Smooth muscle cell (in vitro differentiated cells): ENCODE results near the gene TBC1D19. TPM values are rescaled to one million over a fixed set of nuclear protein-coding genes. Genes with fewer than 3 reads are reported as not detected.

Experiments used
- DNase-seq: peaks from one replicate; lab custom pipeline; 2025; ENCODE audit not compliant: unreplicated experiment; lab: John Stamatoyannopoulos, UW
- H2AFZ ChIP-seq: fragments of 200-600 bp; sonication (generic); 2 replicates; pipeline ENCODE4 v1.6.0; 2016; ENCODE audit warnings: antibody characterized with exemption, low read depth, mild to moderate bottlenecking
- H3F3A ChIP-seq: fragments of 200-600 bp; sonication (generic); 2 replicates; pipeline ENCODE4 v1.6.0; 2017; ENCODE audit warnings: antibody characterized with exemption, low read depth
- H3K27ac ChIP-seq: fragments of 200-600 bp; sonication (generic); 2 replicates; pipeline ENCODE4 v1.5.1; 2016; ENCODE audit warnings: low read depth, mild to moderate bottlenecking
- H3K27me3 ChIP-seq: fragments of 200-600 bp; sonication (generic); 2 replicates; pipeline ENCODE4 v1.6.1; 2016; ENCODE audit warnings: low read depth, mild to moderate bottlenecking
- H3K36me3 ChIP-seq: fragments of 200-600 bp; sonication (generic); 2 replicates; pipeline ENCODE4 v1.5.1; 2016; ENCODE audit warnings: low read depth
- H3K4me1 ChIP-seq: fragments of 200-600 bp; sonication (generic); 2 replicates; pipeline ENCODE4 v1.5.1; 2016; ENCODE audit warnings: low read depth
- H3K4me2 ChIP-seq: fragments of 200-600 bp; sonication (generic); 2 replicates; pipeline ENCODE4 v1.6.0; 2016; ENCODE audit warnings: mild to moderate bottlenecking
- H3K4me3 ChIP-seq: fragments of 200-600 bp; sonication (generic); 2 replicates; pipeline ENCODE4 v1.5.1; 2016; ENCODE audit warnings: mild to moderate bottlenecking
- H3K79me2 ChIP-seq: fragments of 200-600 bp; sonication (generic); 2 replicates; pipeline ENCODE4 v1.6.0; 2016; ENCODE audit warnings: low read depth, mild to moderate bottlenecking
- H3K9ac ChIP-seq: fragments of 200-600 bp; sonication (generic); 2 replicates; pipeline ENCODE4 v1.6.0; 2016; ENCODE audit warnings: low read depth
- H3K9me3 ChIP-seq: fragments of 200-600 bp; sonication (generic); replicated peaks from 2 replicates; pipeline ENCODE4 v1.5.1; 2016; ENCODE audit warnings: low read depth
- H4K20me1 ChIP-seq: fragments of 200-600 bp; sonication (generic); 2 replicates; pipeline ENCODE4 v1.6.0; 2016; ENCODE audit warnings: low read depth
- CTCF ChIP-seq: fragments of 200-600 bp; sonication (generic); IDR thresholded peaks from 2 replicates; pipeline ENCODE4 v1.5.1; 2017; ENCODE audit warnings: borderline replicate concordance, mild to moderate bottlenecking, antibody characterized with exemption; ENCODE audit not compliant: insufficient read depth, poor library complexity, severe bottlenecking
- WGBS: methylation state at CpG from one replicate; pipeline ENCODE4 v1.1.7; 2016; ENCODE audit warnings: low lambda C conversion rate; 5-methylcytosine and 5-hydroxymethylcytosine counted together
- polyA plus RNA-seq: library from polyadenylated mRNA; unstranded; fragments of >200 nt; fragmentation: Nextera tagmentation; extraction: Ambion mirVana; gene quantifications from 2 replicates; pipeline ENCODE4 v1.2.1, GENCODE V29; 2016
- total RNA-seq: library from RNA; depleted of rRNA; stranded (reverse); fragments of >200 nt; gene quantifications from 2 replicates; pipeline ENCODE4 v1.2.3, GENCODE V29; 2014

TBC1D19 gene
- total and polyA plus RNA-seq, 2 experiments from 2014 or later = 19.2 to 33.8 TPM

GRCh38 chr4:26723216-26723615 lies 139.3 kb downstream of the TBC1D19 start:
- no peak for DNase-seq
- WGBS = 96% methylated on average over 1 of the region's 1 CpG
- no peaks in the 10 kb centered on the region for H4K20me1 ChIP-seq
- no peaks in the 10 kb centered on the region for H3K36me3 ChIP-seq
- H3K4me2 ChIP-seq = no peak overlapping the region
- no peak overlapping the region for H3K4me3 ChIP-seq
- no peaks in the 10 kb centered on the region for H3K27me3 ChIP-seq
- H3K9me3 ChIP-seq = no peaks in the 10 kb centered on the region
- no peak overlapping the region for H2AFZ ChIP-seq
- H3K79me2 ChIP-seq = no peaks in the 10 kb centered on the region
- H3K9ac ChIP-seq = no peak overlapping the region
- TF ChIP-seq CTCF = no peak
- H3K4me1 ChIP-seq = no peaks in the 10 kb centered on the region
- H3F3A ChIP-seq = no peaks in the 10 kb centered on the region
- H3K27ac ChIP-seq = no peak overlapping the region

- no peaks in the 10 kb centered on the region for H3F3A ChIP-seq
- H3K9ac ChIP-seq = no peak overlapping the region
- no peaks in the 10 kb centered on the region for H3K9me3 ChIP-seq
- no peaks in the 10 kb centered on the region for H3K79me2 ChIP-seq
- no peak for DNase-seq
- H4K20me1 ChIP-seq = no peaks in the 10 kb centered on the region
- no peak for TF ChIP-seq CTCF
- H3K27me3 ChIP-seq = no peaks in the 10 kb centered on the region
- H3K4me1 ChIP-seq = no peaks in the 10 kb centered on the region
- no peak overlapping the region for H2AFZ ChIP-seq
- no peak overlapping the region for H3K4me3 ChIP-seq
- no peak overlapping the region for H3K4me2 ChIP-seq
- no peaks in the 10 kb centered on the region for H3K36me3 ChIP-seq
- no peak overlapping the region for H3K27ac ChIP-seq
Measured at GRCh38 chr4:26724534-26724933, 140.7 kb downstream of the TBC1D19 start.

GRCh38 chr4:26726655-26727387 lies 142.9 kb downstream of the TBC1D19 start:
- TF ChIP-seq CTCF = no peak
- no peaks in the 10 kb centered on the region for H3K27me3 ChIP-seq
- H3K9me3 ChIP-seq = no peaks in the 10 kb centered on the region
- no peak overlapping the region for H3K4me2 ChIP-seq
- no peaks in the 10 kb centered on the region for H4K20me1 ChIP-seq
- H2AFZ ChIP-seq = no peak overlapping the region
- H3K9ac ChIP-seq = no peak overlapping the region
- no peak for DNase-seq
- WGBS = 78% methylated on average over 6 of the region's 6 CpGs
- no peaks in the 10 kb centered on the region for H3F3A ChIP-seq
- H3K4me1 ChIP-seq = no peaks in the 10 kb centered on the region
- no peaks in the 10 kb centered on the region for H3K79me2 ChIP-seq
- no peak overlapping the region for H3K4me3 ChIP-seq
- H3K36me3 ChIP-seq = no peaks in the 10 kb centered on the region
- no peak overlapping the region for H3K27ac ChIP-seq

GRCh38 chr4:26727844-26728243 lies 144.0 kb downstream of the TBC1D19 start:
- no peaks in the 10 kb centered on the region for H3K79me2 ChIP-seq
- no peak overlapping the region for H3K4me3 ChIP-seq
- H3K4me2 ChIP-seq = no peak overlapping the region
- no peak for TF ChIP-seq CTCF
- H3K27me3 ChIP-seq = no peaks in the 10 kb centered on the region
- no peak overlapping the region for H3K9ac ChIP-seq
- no peaks in the 10 kb centered on the region for H3K4me1 ChIP-seq
- no peaks in the 10 kb centered on the region for H3K36me3 ChIP-seq
- no peak for DNase-seq
- H3K27ac ChIP-seq = no peak overlapping the region
- H4K20me1 ChIP-seq = no peaks in the 10 kb centered on the region
- H3K9me3 ChIP-seq = no peaks in the 10 kb centered on the region
- no peaks in the 10 kb centered on the region for H3F3A ChIP-seq
- H2AFZ ChIP-seq = no peak overlapping the region
